Hindlimb muscle (tissue), 1 donor: ENCODE data around the gene SMOC1. TPM values are rescaled to one million over a fixed set of nuclear protein-coding genes. Genes with fewer than 3 reads are reported as not detected.

Experiments used
- DNase-seq: peaks from one replicate; pipeline ENCODE4 v3.0.0-alpha.2; 2013
- polyA plus RNA-seq: library from polyadenylated mRNA; unstranded; fragments of 120-200 nt; gene quantifications from one replicate; pipeline ENCODE4 v1.2.1, GENCODE V29; 2013; ENCODE audit not compliant: insufficient read length

Gene SMOC1
- polyA plus RNA-seq, 1 donor: 4.2 TPM

GRCh38 chr14:69943084-69943780 is 64.0 kb downstream of the SMOC1 start:
- no peak for DNase-seq

- no peak for DNase-seq
Measured at GRCh38 chr14:69945347-69945746, 66.1 kb downstream of the SMOC1 start.

- no peak for DNase-seq
Measured at GRCh38 chr14:69945912-69946311, 66.7 kb downstream of the SMOC1 start.

GRCh38 chr14:69948351-69948750 is 69.1 kb downstream of the SMOC1 start:
- no peak for DNase-seq

GRCh38 chr14:69951263-69951662 is 72.0 kb downstream of the SMOC1 start:
- DNase-seq: no peak

GRCh38 chr14:69951935-69952334 is 72.7 kb downstream of the SMOC1 start:
- no peak for DNase-seq

- peak; percentile 6 for DNase-seq
Measured at GRCh38 chr14:69953266-69953915, 74.2 kb downstream of the SMOC1 start.

- DNase-seq: no peak
Measured at GRCh38 chr14:69955855-69956845, 76.9 kb downstream of the SMOC1 start.

GRCh38 chr14:69956970-69957369 is 77.8 kb downstream of the SMOC1 start:
- DNase-seq: no peak

GRCh38 chr14:69957986-69958385 is 78.8 kb downstream of the SMOC1 start:
- DNase-seq: no peak

GRCh38 chr14:69959136-69959535 is 79.9 kb downstream of the SMOC1 start:
- DNase-seq: no peak

- DNase-seq: no peak
Measured at GRCh38 chr14:69960296-69960695, 81.1 kb downstream of the SMOC1 start.

GRCh38 chr14:69963966-69964365 is 84.8 kb downstream of the SMOC1 start:
- no peak for DNase-seq

GRCh38 chr14:69964841-69965240 is 85.6 kb downstream of the SMOC1 start:
- no peak for DNase-seq

- no peak for DNase-seq
Measured at GRCh38 chr14:69968132-69968531, 88.9 kb downstream of the SMOC1 start.

GRCh38 chr14:69968681-69969080 is 89.5 kb downstream of the SMOC1 start:
- DNase-seq: no peak

- DNase-seq: no peak
Measured at GRCh38 chr14:69972755-69973154, 93.5 kb downstream of the SMOC1 start.

GRCh38 chr14:69973846-69974245 is 94.6 kb downstream of the SMOC1 start:
- DNase-seq: no peak

- DNase-seq: no peak
Measured at GRCh38 chr14:69979882-69980281, 100.7 kb downstream of the SMOC1 start.

- DNase-seq: no peak
Measured at GRCh38 chr14:69980457-69981425, 101.5 kb downstream of the SMOC1 start.

- peak; percentile 27 for DNase-seq
Measured at GRCh38 chr14:69982220-69982839, 103.1 kb downstream of the SMOC1 start.
